ENCODE results near the gene GEMIN2. TPM values are rescaled to one million over a fixed set of nuclear protein-coding genes. Genes with fewer than 3 reads are reported as not detected.
A peak's percentile ranks its signal among the peaks of the same experiment; 100 is the strongest.
"Not testable (repeated sequence)": the region's sequence is repeated elsewhere in the genome, so short reads cannot be mapped to it uniquely, and the experiment has no call there.

Gene GEMIN2
- total and polyA plus RNA-seq, 4 donors, result 6.5 to 10.6 (median 7.5) TPM

DNA sequence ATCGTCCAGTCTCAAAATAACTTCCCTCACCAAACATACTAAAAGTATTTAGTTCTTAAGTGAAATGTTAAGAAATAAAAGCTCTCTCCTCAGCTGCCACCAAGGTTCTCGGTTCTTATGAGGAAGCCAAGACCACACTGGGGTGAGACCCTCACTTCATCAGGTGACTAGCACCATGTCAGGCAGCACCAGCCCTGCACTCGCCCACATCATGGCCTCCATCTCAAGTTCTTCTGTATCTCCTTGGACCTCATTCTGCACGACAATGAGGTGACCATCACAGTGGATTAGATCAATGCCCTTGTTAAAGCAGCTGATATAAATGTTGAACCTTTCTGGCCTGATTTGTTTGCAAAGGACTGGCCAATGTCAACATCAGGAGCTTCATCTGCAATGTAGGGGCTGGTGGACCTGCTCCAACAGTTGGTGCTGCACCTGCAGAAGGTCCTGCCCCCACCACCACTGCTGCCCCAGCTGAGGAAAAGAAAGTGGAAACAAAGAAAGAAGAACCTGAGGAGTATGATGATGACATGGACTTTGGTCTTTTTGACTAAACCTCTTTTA lies 23.5 kb upstream of the GEMIN2 start:
- 85 to 87% methylated on average over 4 of the region's 4 CpGs for WGBS, 2 donors
- no peak overlapping the region for H3K27ac ChIP-seq (ENCODE audit: low read depth in 1 of 2, low read length in 2 of 2)
- H3K36me3 ChIP-seq (ENCODE audit: control insufficient read depth in 1 of 2, insufficient read depth in 2 of 2, low read length in 1 of 2), result peaks cover 2 to 3% of the 10 kb centered on the region in 2 donors
- intact Hi-C loops (cut with DNase I), result no loop called here
- H3K27me3 ChIP-seq (ENCODE audit: control insufficient read depth in 1 of 2, insufficient read depth in 2 of 2, low read length in 1 of 2), result no peaks in the 10 kb centered on the region
- DNase-seq, result no peak
- no peak overlapping the region for H3K4me3 ChIP-seq (ENCODE audit: low read length in 2 of 2)
- no peak for ATAC-seq (ENCODE audit: low FRiP score)
- H3K4me1 ChIP-seq (ENCODE audit: control insufficient read depth in 1 of 2, insufficient read depth in 2 of 2, low read length in 2 of 2), result no peaks in the 10 kb centered on the region
- H3K9me3 ChIP-seq (ENCODE audit: control insufficient read depth, low read length), result no peaks in the 10 kb centered on the region

DNA sequence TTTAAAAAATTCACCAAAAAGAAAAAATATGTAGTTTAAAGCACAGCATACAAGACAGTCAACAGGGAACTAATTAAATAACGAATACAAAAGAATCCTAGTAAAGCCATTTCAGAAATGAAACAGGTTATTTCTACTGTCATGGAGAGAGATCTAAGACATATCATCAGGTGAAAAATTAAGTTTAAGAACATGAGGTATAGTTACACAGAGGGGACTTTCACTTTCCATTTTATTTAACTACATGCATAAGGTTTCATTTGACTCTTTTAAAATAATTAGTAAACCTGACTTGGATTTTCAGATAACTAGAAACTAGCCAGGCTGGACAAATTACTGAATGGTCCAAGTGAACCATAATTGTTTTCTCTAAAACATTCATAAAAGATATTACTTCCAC lies 22.4 kb upstream of the GEMIN2 start:
- Histone ChIP-seq H3K4me3 (ENCODE audit: low read length in 2 of 2) (no peak overlapping the region), H3K9me3 (ENCODE audit: control insufficient read depth, low read length) (no peaks in the 10 kb centered on the region), H3K27me3 (ENCODE audit: control insufficient read depth in 1 of 2, insufficient read depth in 2 of 2, low read length in 1 of 2) (no peaks in the 10 kb centered on the region), H3K36me3 (ENCODE audit: control insufficient read depth in 1 of 2, insufficient read depth in 2 of 2, low read length in 1 of 2) (peaks cover 2 to 3% of the 10 kb centered on the region in 2 donors), H3K27ac (ENCODE audit: low read depth in 1 of 2, low read length in 2 of 2) (no peak overlapping the region), H3K4me1 (ENCODE audit: control insufficient read depth in 1 of 2, insufficient read depth in 2 of 2, low read length in 2 of 2) (no peaks in the 10 kb centered on the region)
- 86 to 88% methylated on average over 1 of the region's 1 CpG for WGBS, 2 donors
- intact Hi-C loops (cut with DNase I), result no loop called here
- DNase-seq (no peak), ATAC-seq (ENCODE audit: low FRiP score) (no peak)

DNA sequence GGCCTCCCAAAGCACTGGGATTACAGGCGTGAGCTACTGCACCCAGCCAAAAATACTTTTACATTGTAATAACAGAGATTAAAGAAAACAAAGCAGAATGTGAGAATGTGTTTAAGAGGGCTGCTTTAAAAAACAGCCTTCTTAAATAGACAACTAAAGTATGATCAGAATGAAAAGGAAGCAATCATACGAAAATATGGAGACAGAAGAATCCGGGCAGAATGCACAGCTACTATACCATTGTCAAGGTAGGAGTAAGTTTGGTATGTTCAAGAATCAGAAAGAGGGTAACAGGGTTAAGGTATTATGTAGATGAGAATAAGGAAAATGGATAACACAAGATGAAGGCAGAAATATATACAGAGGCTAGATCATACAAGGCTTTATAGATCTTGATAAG lies 19.6 kb upstream of the GEMIN2 start:
- WGBS, 2 donors, result 49 to 54% methylated on average over 3 of the region's 3 CpGs
- intact Hi-C loops (cut with DNase I), result no loop called here

DNA sequence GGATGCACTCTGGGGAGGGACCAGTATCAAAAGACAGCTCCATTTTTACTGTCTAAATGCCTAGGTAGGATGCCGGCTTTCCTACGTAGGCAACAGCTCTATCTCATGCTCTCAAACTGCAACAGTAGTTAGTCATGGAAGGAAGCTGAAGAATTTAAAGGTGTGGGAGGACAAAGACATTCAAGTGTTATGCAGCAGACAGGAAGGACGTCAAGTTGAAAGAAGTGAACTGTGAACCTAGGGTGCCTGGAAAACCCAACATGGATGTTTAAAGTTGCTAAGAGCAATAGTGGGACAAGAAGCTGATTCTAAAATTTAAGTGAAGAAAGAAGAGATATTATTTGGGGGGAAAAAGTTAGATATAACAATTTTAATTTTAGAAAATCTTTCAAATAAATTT lies 17.0 kb upstream of the GEMIN2 start:
- Histone ChIP-seq H3K9me3 (ENCODE audit: control insufficient read depth, low read length) (no peaks in the 10 kb centered on the region), H3K36me3 (ENCODE audit: control insufficient read depth in 1 of 2, insufficient read depth in 2 of 2, low read length in 1 of 2) (no peaks in the 10 kb centered on the region), H3K4me3 (ENCODE audit: low read length in 2 of 2) (no peak overlapping the region), H3K27ac (ENCODE audit: low read depth in 1 of 2, low read length in 2 of 2) (no peak overlapping the region), H3K4me1 (ENCODE audit: control insufficient read depth in 1 of 2, insufficient read depth in 2 of 2, low read length in 2 of 2) (peaks cover 0 to 4% of the 10 kb centered on the region in 2 donors), H3K27me3 (ENCODE audit: control insufficient read depth in 1 of 2, insufficient read depth in 2 of 2, low read length in 1 of 2) (no peaks in the 10 kb centered on the region)
- 32 to 37% methylated on average over 3 of the region's 3 CpGs for WGBS, 2 donors
- intact Hi-C loops (cut with DNase I), result no loop called here
- no peak for ATAC-seq (ENCODE audit: low FRiP score)
- DNase-seq, result no peak

More for the DNA sequence above, 19.6 kb upstream of the GEMIN2 start:
- Histone ChIP-seq H3K27ac (ENCODE audit: low read depth in 1 of 2, low read length in 2 of 2) (no peak overlapping the region), H3K4me3 (ENCODE audit: low read length in 2 of 2) (no peak overlapping the region), H3K4me1 (ENCODE audit: control insufficient read depth in 1 of 2, insufficient read depth in 2 of 2, low read length in 2 of 2) (no peaks in the 10 kb centered on the region), H3K27me3 (ENCODE audit: control insufficient read depth in 1 of 2, insufficient read depth in 2 of 2, low read length in 1 of 2) (no peaks in the 10 kb centered on the region), H3K9me3 (ENCODE audit: control insufficient read depth, low read length) (no peaks in the 10 kb centered on the region), H3K36me3 (ENCODE audit: control insufficient read depth in 1 of 2, insufficient read depth in 2 of 2, low read length in 1 of 2) (peaks cover 2 to 3% of the 10 kb centered on the region in 2 donors)
- no peak for ATAC-seq (ENCODE audit: low FRiP score)
- DNase-seq, result no peak

DNA sequence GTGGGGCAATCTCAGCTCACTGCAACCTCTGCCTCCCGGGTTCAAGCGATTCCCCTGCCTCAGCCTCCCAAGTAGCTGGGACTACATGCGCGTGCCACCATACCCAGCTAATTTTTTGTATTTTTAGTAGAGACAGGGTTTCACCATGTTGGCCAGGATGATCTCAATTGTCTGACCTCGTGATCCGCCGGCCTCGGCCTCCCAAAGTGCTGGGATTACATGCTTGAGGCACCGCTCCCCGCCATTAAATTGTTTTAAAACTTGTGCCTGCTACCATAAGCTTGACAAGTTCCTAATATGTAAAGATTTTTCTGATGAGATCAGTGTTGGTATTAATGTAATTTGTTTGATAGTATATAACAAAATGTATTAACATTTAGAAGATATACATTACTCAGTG lies 14.9 kb upstream of the GEMIN2 start:
- 85 to 92% methylated on average over 10 of the region's 10 CpGs for WGBS, 2 donors
- H3K4me3 ChIP-seq (ENCODE audit: low read length in 2 of 2); ATAC-seq (ENCODE audit: low FRiP score); intact Hi-C loops (cut with DNase I); H3K36me3 ChIP-seq (ENCODE audit: control insufficient read depth in 1 of 2, insufficient read depth in 2 of 2, low read length in 1 of 2); DNase-seq; H3K9me3 ChIP-seq (ENCODE audit: control insufficient read depth, low read length); H3K4me1 ChIP-seq (ENCODE audit: control insufficient read depth in 1 of 2, insufficient read depth in 2 of 2, low read length in 2 of 2); H3K27me3 ChIP-seq (ENCODE audit: control insufficient read depth in 1 of 2, insufficient read depth in 2 of 2, low read length in 1 of 2); H3K27ac ChIP-seq (ENCODE audit: low read depth in 1 of 2, low read length in 2 of 2): not testable (repeated sequence)

DNA sequence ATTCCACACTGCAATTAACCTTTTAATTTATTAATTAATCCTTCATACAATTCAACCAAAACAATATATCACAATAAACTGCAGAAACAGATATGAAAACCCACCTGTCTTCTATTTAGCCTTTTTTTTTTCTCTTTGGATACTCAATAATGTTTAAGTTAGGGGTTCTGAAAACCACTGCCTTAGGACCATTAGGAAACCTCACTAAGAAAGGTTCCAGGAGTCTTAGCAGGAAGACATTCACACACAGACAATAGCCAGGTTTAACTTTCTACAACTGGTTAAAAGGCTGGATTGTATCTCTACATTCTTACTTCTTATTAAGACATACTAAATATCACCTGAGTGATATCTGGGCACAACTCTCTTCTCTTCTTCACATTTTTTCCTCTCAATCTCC lies 14.4 kb upstream of the GEMIN2 start:
- Histone ChIP-seq H3K36me3 (ENCODE audit: control insufficient read depth in 1 of 2, insufficient read depth in 2 of 2, low read length in 1 of 2) (no peaks in the 10 kb centered on the region), H3K9me3 (ENCODE audit: control insufficient read depth, low read length) (no peaks in the 10 kb centered on the region), H3K4me3 (ENCODE audit: low read length in 2 of 2) (no peak overlapping the region), H3K27me3 (ENCODE audit: control insufficient read depth in 1 of 2, insufficient read depth in 2 of 2, low read length in 1 of 2) (no peaks in the 10 kb centered on the region), H3K4me1 (ENCODE audit: control insufficient read depth in 1 of 2, insufficient read depth in 2 of 2, low read length in 2 of 2) (peaks cover 0 to 4% of the 10 kb centered on the region in 2 donors), H3K27ac (ENCODE audit: low read depth in 1 of 2, low read length in 2 of 2) (no peak overlapping the region)
- intact Hi-C loops (cut with DNase I), result loop anchor here in 1 of 2 donors (5.0 to 10.0 kb wide), 2 partner anchors 78 to 335 kb away; partner anchors contain the start of genes FBXO33 and PNN
- no peak for ATAC-seq (ENCODE audit: low FRiP score)
- DNase-seq, result no peak

DNA sequence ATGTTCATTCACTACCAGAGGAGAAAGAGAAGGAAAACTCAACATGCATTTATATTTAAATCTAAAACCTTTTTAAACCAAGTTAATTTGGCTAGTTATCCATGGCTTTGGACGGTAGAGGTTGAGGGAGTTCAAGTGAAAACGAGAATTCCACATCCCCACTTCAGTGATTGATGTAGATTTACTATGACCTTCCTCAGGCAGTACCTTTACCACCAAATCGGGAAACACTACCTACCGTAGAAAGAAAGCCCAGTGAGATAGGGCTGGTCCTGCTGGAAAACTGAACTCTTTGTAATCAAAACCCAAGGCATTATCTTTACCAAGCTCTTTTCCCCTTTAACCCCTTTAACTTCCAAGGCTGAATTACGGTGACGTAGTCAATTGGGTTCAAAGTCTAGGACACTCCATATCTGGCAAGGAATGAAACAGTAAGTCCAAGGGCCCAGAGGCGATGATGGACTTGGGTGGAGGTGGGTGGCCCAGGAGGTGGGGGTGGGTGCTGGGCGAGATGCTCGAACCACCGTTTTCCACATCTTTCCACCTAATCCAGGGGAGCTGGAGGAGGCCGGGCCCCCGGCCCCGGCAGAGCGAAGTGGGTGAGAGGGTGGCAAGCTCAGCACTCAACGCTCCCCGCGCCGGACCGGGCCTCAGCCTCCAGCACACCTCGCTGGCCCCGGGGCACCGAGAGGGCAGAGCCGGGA lies 11.7 kb upstream of the GEMIN2 start:
- intact Hi-C loops (cut with DNase I), result loop anchor here (2.0 to 10.0 kb wide), 3 partner anchors 75 to 332 kb away; partner anchors contain the start of genes FBXO33 (in 1 of the 2) and PNN (in 1 of the 2)
- no peaks in the 10 kb centered on the region for H3K9me3 ChIP-seq (ENCODE audit: control insufficient read depth, low read length)
- H3K4me3 ChIP-seq (ENCODE audit: low read length in 2 of 2), result peak overlapping the region; percentile 73 to 93
- no peaks in the 10 kb centered on the region for H3K27me3 ChIP-seq (ENCODE audit: control insufficient read depth in 1 of 2, insufficient read depth in 2 of 2, low read length in 1 of 2)
- 0 to 1% methylated on average over 23 of the region's 23 CpGs for WGBS, 2 donors
- peak; percentile 66 for ATAC-seq (ENCODE audit: low FRiP score)
- H3K4me1 ChIP-seq (ENCODE audit: control insufficient read depth in 1 of 2, insufficient read depth in 2 of 2, low read length in 2 of 2), result peaks cover 0 to 4% of the 10 kb centered on the region in 2 donors
- H3K27ac ChIP-seq (ENCODE audit: low read depth in 1 of 2, low read length in 2 of 2), result peak overlapping the region; percentile 96 to 97
- DNase-seq, result no peak
- H3K36me3 ChIP-seq (ENCODE audit: control insufficient read depth in 1 of 2, insufficient read depth in 2 of 2, low read length in 1 of 2), result no peaks in the 10 kb centered on the region

DNA sequence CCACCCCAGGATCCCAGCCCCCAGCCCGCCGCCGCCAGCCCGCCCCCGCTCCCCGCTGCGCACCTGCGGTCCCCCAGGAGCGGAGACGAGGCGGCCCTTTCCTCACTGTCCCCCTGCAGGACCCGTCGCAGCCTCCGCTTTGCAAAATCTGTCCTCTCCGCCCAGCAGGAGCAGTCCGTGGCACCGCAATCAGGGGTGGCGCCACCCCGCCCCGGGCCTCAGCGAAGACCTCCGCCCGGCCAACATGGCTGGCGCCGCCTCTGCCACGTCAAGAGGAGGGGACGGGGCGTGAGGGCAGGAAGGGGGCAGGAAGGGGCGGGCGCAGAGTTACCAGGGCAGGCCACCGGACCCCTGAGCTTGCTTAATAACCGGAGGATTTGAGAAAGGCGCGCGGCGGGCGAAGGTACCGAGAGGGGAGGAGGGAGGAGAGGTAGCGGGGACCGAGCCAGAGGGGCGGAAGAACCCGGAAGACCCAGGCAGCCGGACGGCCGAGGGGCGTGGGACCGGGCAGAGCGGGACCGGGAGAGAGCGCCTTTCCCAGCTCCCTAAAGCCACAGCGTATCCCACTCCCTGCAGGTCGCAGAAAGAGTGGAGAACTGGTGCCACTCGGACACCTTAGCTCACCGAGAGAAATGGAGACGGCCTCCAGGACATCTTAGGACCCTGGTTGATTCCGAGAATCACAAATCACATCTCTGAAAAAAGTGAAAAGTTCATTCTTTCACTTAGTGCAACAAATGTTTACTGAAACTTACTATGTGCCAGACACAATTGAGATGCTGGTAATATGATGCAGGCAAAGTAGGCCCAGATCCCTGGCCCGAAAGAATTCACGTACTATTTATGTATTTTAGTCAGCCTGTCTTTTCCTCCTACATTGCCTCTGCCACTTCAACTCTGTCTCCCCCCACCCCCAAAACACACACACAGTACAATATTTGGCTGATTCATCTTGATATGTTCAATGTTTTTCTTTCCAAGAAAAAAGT lies 10.9 kb upstream of the GEMIN2 start, which contains the start of gene SEC23A:
Gene SEC23A (minus strand): TSS at position 267 of the 989 bp plus-strand sequence. CDS start 7,117 bp downstream, outside the sequence.
- Histone ChIP-seq H3K4me3 (ENCODE audit: low read length in 2 of 2) (peak within 1 kb of the TSS; percentile 73 to 93), H3K27ac (ENCODE audit: low read depth in 1 of 2, low read length in 2 of 2) (peak within 1 kb of the TSS; percentile 96 to 97), H3K9me3 (ENCODE audit: control insufficient read depth, low read length) (no peaks in the 10 kb centered on the region), H3K4me1 (ENCODE audit: control insufficient read depth in 1 of 2, insufficient read depth in 2 of 2, low read length in 2 of 2) (peaks cover 0 to 4% of the 10 kb centered on the region in 2 donors), H3K27me3 (ENCODE audit: control insufficient read depth in 1 of 2, insufficient read depth in 2 of 2, low read length in 1 of 2) (no peaks in the 10 kb centered on the region), H3K36me3 (ENCODE audit: control insufficient read depth in 1 of 2, insufficient read depth in 2 of 2, low read length in 1 of 2) (no peaks in the 10 kb centered on the region)
- intact Hi-C loops (cut with DNase I), result loop anchor here (2.0 to 10.0 kb wide), 3 partner anchors 74 to 332 kb away; partner anchors contain the start of genes FBXO33 (in 1 of the 2) and PNN (in 1 of the 2)
- WGBS, 2 donors, result 0 to 1% methylated on average over 48 to 58 of the region's 58 CpGs
- ATAC-seq (ENCODE audit: low FRiP score), result peak; percentile 99
- DNase-seq, result peak; percentile 95 to 97

Measured in aorta (tissue), 5 donors.